GM18951 (cell line): ENCODE measurements around the gene CCDC61.

ENCODE experiments used
- POLR2A ChIP-seq: IDR thresholded peaks from 4 replicates; pipeline ENCODE4 v1.6.1; 2011; ENCODE audit warnings: mild to moderate bottlenecking; ENCODE audit not compliant: insufficient read length, insufficient read depth; ENCODE audit errors: extremely low read depth
- in situ Hi-C: fragments of 300-500 bp; cut with MboI; formaldehyde crosslinking; loops from one replicate; pipeline ENCODE4 v1.12.0; 2022; ENCODE audit warnings: low sequenced_read_pairs, mixed read lengths, inconsistent platforms; ENCODE audit not compliant: unreplicated experiment

The CCDC61 gene

GRCh38 chr19:46025835-46026234, 30.6 kb downstream of the CCDC61 start:
- no peak for TF ChIP-seq POLR2A
- in situ Hi-C loops, result no loop called here

- TF ChIP-seq POLR2A, result no peak
- in situ Hi-C loops, result no loop called here
Observed at GRCh38 chr19:46030812-46031550, 35.7 kb downstream of the CCDC61 start.

GRCh38 chr19:46031781-46032596, 36.7 kb downstream of the CCDC61 start:
- TF ChIP-seq POLR2A, result no peak
- in situ Hi-C loops, result no loop called here

DNA sequence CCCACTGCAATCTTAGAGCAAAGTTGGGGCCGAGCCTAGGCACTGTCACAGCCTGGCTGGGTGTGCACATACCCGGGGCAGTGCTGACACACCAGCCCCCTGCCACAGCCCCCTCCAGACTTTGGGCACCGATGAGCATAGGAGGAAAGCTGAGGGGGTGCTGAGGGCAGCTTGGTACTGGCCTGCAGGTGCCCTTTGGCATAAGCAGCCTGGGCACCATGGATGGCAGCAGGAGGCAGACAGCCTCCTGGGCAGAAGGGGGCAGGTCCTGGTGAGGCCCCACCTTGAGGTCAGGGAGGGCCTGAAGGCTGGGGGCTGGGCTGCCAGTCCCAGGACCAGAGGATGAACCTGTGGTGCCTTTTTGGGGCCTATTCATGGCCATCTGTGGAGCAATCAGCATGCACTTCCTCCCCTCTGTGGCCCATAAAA, 37.3 kb downstream of the CCDC61 start:
- in situ Hi-C loops, result no loop called here
- TF ChIP-seq POLR2A, result no peak

DNA sequence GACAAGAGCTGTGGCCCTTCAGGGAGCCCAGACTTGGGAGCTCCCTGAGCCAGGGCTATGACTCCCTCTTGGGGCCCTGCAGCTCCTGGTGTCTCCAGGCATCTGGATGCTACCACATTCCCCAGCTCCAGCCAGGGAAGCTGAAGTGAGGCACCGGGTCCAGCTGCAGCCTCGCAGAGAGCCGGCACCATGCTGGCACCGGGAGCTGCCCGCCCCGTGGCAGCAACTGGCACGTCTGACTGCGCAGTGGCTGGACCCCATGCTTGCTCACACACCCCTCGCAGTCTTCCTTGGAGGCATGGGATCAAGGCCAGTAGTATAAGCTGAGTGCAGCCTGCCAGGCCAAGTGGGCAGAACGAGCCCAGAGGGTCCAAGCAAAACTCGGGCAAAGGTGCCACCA, 38.1 kb downstream of the CCDC61 start:
- in situ Hi-C loops, result no loop called here
- TF ChIP-seq POLR2A, result no peak

DNA sequence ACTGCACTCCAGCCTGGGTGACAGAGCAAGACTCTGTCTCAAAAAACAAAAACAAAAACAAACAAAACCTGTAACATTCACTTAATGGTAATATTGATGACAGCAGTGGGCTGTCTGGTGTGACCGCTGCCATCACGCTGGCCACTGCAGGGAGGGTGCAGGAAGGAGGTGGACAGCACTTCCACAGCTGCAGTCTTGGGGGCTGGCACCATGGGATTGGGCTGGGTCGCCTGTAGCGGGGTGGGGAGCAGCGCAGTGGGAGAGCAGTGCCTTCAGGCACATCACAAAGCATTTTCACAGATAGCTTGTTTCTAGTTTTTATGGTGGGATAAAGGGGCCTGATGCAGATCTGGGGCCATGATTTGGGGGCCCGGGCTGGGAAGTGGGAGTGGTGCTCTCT, 40.3 kb downstream of the CCDC61 start:
- TF ChIP-seq POLR2A, result no peak
- in situ Hi-C loops, result no loop called here

- in situ Hi-C loops, result no loop called here
- TF ChIP-seq POLR2A, result no peak
Observed at GRCh38 chr19:46035986-46036743, 40.9 kb downstream of the CCDC61 start.

GRCh38 chr19:46036744-46037128, 41.5 kb downstream of the CCDC61 start:
- in situ Hi-C loops, result no loop called here
- TF ChIP-seq POLR2A, result no peak

DNA sequence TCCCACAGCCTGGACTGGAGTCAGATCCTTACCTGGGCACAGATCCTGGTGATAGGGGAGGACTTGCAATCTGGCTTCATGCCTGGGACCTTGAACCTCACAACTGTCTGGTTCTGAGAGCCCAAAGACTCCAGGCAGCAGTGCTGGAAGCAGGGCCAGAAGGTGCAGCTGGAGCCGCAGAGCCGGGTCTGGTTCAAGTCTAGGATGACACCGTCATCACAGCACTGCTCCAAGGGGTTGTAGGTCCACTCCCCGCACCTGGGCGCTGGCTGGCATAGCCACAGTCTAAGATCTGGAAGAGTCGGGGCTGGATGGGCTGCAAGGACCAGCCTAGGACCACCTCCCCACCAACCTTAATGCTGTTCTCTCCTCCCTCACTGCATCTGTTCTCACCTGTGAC, 44.9 kb downstream of the CCDC61 start:
- in situ Hi-C loops, result no loop called here
- TF ChIP-seq POLR2A, result no peak

DNA sequence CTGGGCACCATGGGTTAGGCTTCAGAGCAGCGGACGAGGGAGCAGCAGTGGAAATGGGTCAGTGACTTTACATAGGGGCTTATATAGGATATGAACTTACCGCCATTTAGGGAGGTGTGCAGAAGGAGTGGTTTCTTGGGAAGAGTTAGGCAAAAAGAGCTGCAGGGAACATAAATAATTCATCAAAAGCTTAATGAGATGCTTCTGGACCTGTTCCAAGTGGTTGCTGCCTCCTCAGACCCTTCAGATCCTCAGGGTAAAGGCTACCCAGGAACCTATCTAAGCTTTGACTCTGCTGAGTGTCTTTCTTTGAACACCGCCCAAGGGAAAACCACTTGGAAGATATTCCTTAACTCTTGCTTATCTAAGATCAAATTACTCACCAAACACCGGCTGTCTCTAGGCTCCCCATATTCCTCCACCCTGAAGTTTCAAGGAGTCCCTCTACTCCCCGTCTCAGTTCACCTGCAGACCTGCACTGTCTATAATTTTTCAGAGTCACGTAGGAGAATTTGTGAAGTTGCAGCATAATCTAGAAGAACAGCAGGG, 45.8 kb downstream of the CCDC61 start, which contains the start of gene IGFL4:
TSS of gene IGFL4 (minus strand) at position 51 of the 549 bp plus-strand sequence. CDS start at position 11, 40 bp downstream.
- no peak for TF ChIP-seq POLR2A
- in situ Hi-C loops, result no loop called here

DNA sequence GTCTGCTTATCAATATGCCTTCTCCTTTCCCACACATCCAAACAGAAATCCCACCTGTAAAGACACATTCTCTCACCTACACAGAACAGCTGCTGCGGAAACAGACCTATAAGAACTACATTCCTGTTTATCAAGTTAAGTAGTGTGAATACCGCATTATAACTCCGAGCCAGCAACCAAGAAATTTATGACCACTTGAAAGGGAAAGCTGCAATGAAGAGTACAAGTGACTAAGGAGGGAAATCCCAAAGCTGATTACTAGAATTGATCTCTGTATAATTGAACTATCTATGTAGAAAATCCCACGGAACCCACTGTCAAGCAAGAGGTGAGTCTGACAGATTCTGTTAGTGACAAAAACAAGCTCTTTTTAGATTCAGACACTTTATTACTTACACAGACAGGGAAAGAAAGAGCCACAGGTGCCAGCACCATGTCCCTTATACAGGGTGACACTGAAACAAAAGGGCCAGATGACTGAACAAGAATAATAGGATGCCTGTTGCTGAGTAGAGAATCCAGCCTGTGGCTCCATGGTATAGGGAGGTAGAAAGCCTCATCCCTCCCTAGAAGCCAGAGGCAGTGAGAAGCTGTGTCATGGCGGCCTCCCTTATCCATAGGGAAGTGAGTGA, 47.1 kb downstream of the CCDC61 start:
- TF ChIP-seq POLR2A, result no peak
- in situ Hi-C loops, result no loop called here

GRCh38 chr19:46043519-46043918, 48.3 kb downstream of the CCDC61 start:
- in situ Hi-C loops, result no loop called here
- TF ChIP-seq POLR2A, result no peak
